Measurements from ENCODE around the gene RNF167.

RNF167 gene

DNA sequence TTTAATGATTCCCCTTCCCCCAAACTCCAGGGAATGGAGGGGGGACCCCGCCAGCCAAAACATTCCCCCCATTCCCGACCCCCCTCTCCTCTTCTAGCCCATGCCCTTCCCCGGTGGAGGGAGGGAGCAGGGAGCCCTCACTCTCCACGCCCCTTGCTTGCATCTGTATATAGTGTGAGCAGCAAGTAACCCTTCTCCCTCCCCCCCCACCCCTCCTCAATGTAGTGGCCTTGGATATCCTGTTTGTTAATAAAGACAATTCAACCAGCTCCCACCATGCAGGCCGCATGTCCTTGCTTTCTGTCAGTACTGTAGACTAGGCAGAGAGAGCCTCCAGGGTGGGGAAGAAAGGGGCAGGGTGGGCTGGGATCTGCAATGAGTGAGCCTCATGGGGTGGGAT lies 42.3 kb upstream of the RNF167 start:
- H3K9ac ChIP-seq (ENCODE audit: low read length), result no peak overlapping the region
- H3K27ac ChIP-seq (ENCODE audit: low read depth, low read length), result no peak overlapping the region
- H3K4me3 ChIP-seq (ENCODE audit: low read depth, low read length), result no peak overlapping the region
- H3K27me3 ChIP-seq (ENCODE audit: control insufficient read depth, insufficient read depth, low read length), result peaks cover 3% of the 10 kb centered on the region; the same call in 1 of the 2 replicates
- H3K4me1 ChIP-seq (ENCODE audit: control insufficient read depth, insufficient read depth, low read length), result peaks cover 14% of the 10 kb centered on the region; the same call in 1 of the 2 replicates
- H3K9me3 ChIP-seq (ENCODE audit: control insufficient read depth, insufficient read depth, low read depth, low read length), result no peaks in the 10 kb centered on the region
- peaks cover 40% of the 10 kb centered on the region for H3K36me3 ChIP-seq (ENCODE audit: control insufficient read depth, insufficient read depth, low read length)

DNA sequence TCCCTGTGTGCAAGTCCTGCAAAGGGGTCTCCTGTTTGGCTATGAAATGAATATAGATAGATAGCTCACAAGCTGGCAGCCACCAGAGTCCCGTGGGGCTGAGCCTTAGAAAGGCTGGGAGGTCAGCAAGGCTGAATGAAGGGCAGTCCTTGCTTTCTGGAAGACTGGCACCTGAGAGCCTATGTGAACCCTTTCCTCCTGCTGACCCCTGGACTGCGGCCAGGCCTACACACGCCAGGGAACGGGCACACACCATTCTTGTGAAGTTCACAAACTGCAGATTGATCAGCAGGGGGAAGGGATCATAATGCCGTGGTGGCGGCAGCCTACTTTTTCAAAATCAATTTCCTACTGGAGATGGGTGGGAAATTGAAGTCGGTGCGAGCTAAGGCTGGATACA lies 41.7 kb upstream of the RNF167 start:
- Histone ChIP-seq H3K9ac (ENCODE audit: low read length) (peak overlapping the region; percentile 38), H3K9me3 (ENCODE audit: control insufficient read depth, insufficient read depth, low read depth, low read length) (no peaks in the 10 kb centered on the region), H3K27ac (ENCODE audit: low read depth, low read length) (no peak overlapping the region), H3K36me3 (ENCODE audit: control insufficient read depth, insufficient read depth, low read length) (peaks cover 34% of the 10 kb centered on the region), H3K4me1 (ENCODE audit: control insufficient read depth, insufficient read depth, low read length) (peaks cover 20% of the 10 kb centered on the region), H3K4me3 (ENCODE audit: low read depth, low read length) (peak overlapping the region; percentile 56), H3K27me3 (ENCODE audit: control insufficient read depth, insufficient read depth, low read length) (peaks cover 3% of the 10 kb centered on the region; the same call in 1 of the 2 replicates)

DNA sequence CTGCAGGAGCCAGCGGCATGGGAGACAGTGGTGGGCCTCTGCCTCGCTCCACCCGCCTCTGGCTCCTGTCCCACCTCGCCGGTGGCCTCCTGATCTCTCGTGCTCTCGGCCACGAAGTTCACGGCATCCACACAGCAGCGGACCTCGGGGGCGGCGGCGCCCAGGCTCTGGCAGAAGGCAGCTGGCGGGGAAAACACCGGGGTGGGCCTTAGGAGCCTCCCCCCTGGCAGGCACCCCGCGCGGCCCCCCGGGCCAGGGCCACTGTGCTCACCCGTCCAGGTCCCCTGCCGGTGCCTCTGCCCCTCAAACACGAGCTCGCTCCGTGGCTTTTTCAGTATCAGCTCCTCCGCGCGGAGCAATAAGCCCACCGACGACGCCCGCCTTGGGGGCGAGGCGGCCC lies 41.1 kb upstream of the RNF167 start:
- Histone ChIP-seq H3K9me3 (ENCODE audit: control insufficient read depth, insufficient read depth, low read depth, low read length) (no peaks in the 10 kb centered on the region), H3K4me3 (ENCODE audit: low read depth, low read length) (peak overlapping the region; percentile 56), H3K27ac (ENCODE audit: low read depth, low read length) (no peak overlapping the region; the same call in 1 of the 2 replicates), H3K4me1 (ENCODE audit: control insufficient read depth, insufficient read depth, low read length) (peaks cover 21% of the 10 kb centered on the region), H3K9ac (ENCODE audit: low read length) (peak overlapping the region; percentile 38), H3K27me3 (ENCODE audit: control insufficient read depth, insufficient read depth, low read length) (peaks cover 3% of the 10 kb centered on the region; the same call in 1 of the 2 replicates), H3K36me3 (ENCODE audit: control insufficient read depth, insufficient read depth, low read length) (peaks cover 28% of the 10 kb centered on the region)

DNA sequence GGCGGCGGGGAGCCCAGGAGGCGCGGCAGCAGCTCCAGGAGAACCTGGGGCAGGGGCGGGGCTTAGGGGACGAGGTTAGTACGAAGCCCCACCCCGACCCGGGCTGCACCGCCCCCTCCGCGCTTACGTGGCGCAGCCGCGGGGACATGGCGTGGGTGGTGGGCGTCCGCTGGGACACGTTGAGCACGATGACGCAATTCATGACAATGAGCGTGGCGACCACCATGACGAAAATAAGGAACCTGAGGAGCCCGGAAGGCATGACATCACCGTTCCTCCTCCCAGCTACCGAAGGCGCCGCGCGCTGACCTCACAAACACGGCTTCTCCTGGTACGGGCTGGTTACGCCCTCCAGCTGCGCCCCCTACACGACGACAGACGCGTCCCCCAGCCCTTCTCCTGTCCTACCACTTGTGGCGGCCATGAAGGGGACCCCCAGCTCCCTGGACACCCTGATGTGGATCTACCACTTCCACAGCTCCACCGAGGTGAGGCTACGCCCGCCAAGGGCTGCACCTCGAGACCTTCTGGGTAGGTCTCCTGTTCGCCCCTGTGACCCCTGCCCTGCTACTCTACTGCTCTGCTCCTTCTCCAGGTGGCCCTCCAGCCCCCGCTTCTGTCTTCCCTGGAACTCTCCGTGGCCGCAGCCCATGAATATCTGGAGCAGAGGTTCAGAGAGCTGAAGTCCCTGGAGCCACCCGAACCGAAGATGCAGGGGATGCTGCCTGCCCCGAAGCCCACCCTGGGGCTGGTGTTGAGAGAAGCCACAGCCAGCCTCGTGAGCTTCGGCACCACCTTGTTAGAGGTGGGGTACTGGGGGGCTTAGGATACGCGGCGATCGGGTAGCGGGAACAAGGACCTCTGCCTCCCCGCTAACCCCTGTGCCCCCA lies 40.5 kb upstream of the RNF167 start, which contains the start of gene C17orf107:
Gene C17orf107, plus strand, starts transcription at position 196 of the 890 bp plus-strand sequence. Its CDS starts 227 bp downstream, at position 423.
- peak within 1 kb of the TSS; percentile 56 for H3K4me3 ChIP-seq (ENCODE audit: low read depth, low read length)

DNA sequence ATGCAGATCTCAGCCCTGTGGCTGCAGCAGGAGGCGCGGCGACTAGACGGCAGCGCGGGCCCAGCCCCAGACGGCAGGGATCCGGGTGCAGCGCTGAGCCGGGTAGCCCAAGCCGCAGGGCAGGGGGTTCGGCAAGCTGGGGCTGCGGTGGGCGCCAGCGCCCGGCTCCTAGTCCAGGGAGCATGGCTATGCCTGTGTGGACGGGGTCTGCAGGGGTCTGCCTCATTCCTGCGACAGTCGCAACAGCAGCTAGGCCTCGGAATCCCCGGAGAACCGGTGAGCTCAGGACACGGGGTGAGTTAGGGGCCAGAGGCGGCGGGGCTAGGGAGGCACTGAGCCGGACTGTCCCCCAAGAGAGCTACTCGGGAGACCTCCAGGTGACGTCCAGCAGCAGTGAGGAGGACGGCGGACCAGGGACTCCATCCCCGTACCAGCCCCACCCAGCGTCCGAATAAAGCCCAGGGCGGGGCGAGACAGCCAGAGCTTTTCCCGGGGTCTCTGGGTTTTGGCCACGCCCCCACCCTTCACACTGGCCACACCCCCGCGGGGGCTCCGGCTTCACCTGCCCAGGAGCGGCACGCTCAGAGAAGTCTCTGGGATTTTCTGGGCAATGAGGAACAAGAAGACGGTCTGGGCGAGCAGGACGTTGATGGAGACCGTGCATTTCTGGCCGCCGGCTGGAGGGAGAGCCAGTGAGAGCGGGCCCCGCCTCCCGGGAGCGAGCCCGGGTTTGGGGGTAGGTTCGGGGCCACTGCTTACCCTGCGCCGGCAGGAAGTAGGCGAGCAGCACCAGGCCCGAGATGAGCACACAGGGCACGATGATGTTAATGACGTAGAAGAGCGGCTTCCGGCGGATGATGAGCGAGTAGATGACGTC lies 39.6 kb upstream of the RNF167 start:
- Histone ChIP-seq H3K27me3 (ENCODE audit: control insufficient read depth, insufficient read depth, low read length) (peaks cover 3% of the 10 kb centered on the region; the same call in 1 of the 2 replicates), H3K4me3 (ENCODE audit: low read depth, low read length) (peak overlapping the region; percentile 56), H3K9ac (ENCODE audit: low read length) (peak overlapping the region; percentile 41), H3K9me3 (ENCODE audit: control insufficient read depth, insufficient read depth, low read depth, low read length) (no peaks in the 10 kb centered on the region), H3K36me3 (ENCODE audit: control insufficient read depth, insufficient read depth, low read length) (peaks cover 13% of the 10 kb centered on the region), H3K4me1 (ENCODE audit: control insufficient read depth, insufficient read depth, low read length) (peaks cover 21% of the 10 kb centered on the region), H3K27ac (ENCODE audit: low read depth, low read length) (no peak overlapping the region)

More for the DNA sequence above, 40.5 kb upstream of the RNF167 start, which contains the start of gene C17orf107:
- H3K4me1 ChIP-seq (ENCODE audit: control insufficient read depth, insufficient read depth, low read length), result peaks cover 21% of the 10 kb centered on the region
- peak within 1 kb of the TSS; percentile 41 for H3K9ac ChIP-seq (ENCODE audit: low read length)
- peaks cover 22% of the 10 kb centered on the region for H3K36me3 ChIP-seq (ENCODE audit: control insufficient read depth, insufficient read depth, low read length)
- H3K27ac ChIP-seq (ENCODE audit: low read depth, low read length), result no peak within 1 kb of the TSS; the same call in 1 of the 2 replicates
- peaks cover 3% of the 10 kb centered on the region; the same call in 1 of the 2 replicates for H3K27me3 ChIP-seq (ENCODE audit: control insufficient read depth, insufficient read depth, low read length)
- H3K9me3 ChIP-seq (ENCODE audit: control insufficient read depth, insufficient read depth, low read depth, low read length), result no peaks in the 10 kb centered on the region

DNA sequence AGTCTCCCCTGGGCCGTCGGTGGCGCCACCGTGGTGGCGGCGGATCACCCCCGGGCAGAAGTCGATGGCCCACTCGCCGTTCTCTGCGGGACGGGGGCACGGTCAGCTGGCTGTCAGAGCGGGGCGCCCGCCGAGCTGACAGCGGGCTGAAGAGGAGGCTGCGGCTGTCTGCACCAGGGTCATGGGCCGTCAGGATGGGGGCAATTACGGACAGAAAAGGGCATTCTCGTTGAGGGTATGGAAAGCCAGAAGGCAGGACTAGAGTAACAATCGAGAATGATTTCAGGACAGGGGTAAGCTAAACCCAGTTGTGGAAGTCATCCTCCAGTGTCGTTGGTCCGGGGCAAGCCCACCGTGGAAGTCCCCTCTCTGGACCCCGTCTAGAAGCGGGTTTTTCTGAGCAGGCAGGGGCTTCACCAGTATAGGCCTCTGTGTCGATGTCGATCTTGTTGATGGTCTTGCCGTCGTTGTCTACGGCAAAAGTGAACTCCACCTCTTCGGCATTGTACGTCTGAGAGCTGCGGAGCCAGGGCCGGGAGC lies 38.9 kb upstream of the RNF167 start:
- Histone ChIP-seq H3K4me1 (ENCODE audit: control insufficient read depth, insufficient read depth, low read length) (peaks cover 21% of the 10 kb centered on the region), H3K4me3 (ENCODE audit: low read depth, low read length) (peak overlapping the region; percentile 56)

DNA sequence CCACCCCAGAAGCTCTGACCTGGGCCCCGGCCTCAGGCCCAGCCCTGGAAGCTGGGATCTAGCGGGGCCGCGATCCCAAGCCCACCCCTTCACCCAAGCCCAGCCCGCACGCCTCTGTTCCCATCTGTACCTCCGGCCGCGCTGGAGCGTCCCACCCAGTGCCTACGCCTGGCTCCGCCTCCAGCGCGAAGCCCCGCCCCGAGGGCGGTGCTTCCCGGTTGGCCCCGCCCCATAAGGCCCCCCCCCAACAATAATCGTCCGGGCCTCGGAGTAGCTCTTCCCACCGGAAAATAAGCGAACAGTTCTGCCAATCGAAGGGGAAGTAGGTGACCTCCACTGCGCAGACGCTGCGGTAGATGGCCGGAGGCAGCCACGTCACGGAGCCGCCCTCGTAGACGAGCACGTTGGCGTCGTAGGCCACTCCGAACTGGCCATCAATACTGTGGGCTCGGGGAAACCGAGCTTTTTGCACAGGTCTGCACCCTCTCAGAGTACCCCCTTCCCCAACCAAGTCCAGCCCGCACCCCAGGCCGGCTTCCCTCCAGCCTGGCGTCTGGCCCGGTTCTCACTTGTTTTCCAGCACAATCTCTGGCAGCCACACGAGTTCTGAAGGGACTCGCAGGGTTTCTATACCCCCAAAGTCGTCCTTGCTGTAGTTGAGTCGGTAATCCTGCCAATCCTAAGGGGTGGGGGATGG lies 38.3 kb upstream of the RNF167 start:
- no peaks in the 10 kb centered on the region; the same call in 1 of the 2 replicates for H3K36me3 ChIP-seq (ENCODE audit: control insufficient read depth, insufficient read depth, low read length)
- peaks cover 21% of the 10 kb centered on the region for H3K4me1 ChIP-seq (ENCODE audit: control insufficient read depth, insufficient read depth, low read length)
- H3K27me3 ChIP-seq (ENCODE audit: control insufficient read depth, insufficient read depth, low read length), result peaks cover 3% of the 10 kb centered on the region; the same call in 1 of the 2 replicates
- no peak overlapping the region for H3K9ac ChIP-seq (ENCODE audit: low read length)
- H3K9me3 ChIP-seq (ENCODE audit: control insufficient read depth, insufficient read depth, low read depth, low read length), result no peaks in the 10 kb centered on the region
- H3K4me3 ChIP-seq (ENCODE audit: low read depth, low read length), result no peak overlapping the region
- H3K27ac ChIP-seq (ENCODE audit: low read depth, low read length), result no peak overlapping the region

More for the DNA sequence above, 38.9 kb upstream of the RNF167 start:
- no peak overlapping the region for H3K9ac ChIP-seq (ENCODE audit: low read length)
- no peak overlapping the region for H3K27ac ChIP-seq (ENCODE audit: low read depth, low read length)
- H3K9me3 ChIP-seq (ENCODE audit: control insufficient read depth, insufficient read depth, low read depth, low read length), result no peaks in the 10 kb centered on the region
- H3K27me3 ChIP-seq (ENCODE audit: control insufficient read depth, insufficient read depth, low read length), result peaks cover 3% of the 10 kb centered on the region; the same call in 1 of the 2 replicates
- peaks cover 6% of the 10 kb centered on the region for H3K36me3 ChIP-seq (ENCODE audit: control insufficient read depth, insufficient read depth, low read length)

DNA sequence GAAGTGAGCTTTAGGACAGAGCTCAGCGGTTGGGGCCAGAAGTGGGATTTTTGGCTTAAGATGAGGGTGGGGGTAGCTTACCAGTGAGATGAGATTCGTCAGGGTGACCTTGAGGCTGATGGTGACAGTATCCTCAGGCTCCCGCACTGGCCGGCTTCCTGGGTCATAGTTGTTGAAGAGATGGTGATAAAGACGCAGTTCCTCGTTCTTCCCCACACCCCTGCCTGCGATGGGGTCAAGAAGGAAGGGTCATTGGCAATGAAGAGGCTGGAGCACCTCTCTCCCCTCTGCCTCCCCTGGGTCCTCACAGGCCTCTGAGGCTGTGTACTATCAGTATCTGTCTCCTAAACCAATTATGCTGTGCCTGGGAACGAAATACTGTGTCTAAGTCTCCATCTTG lies 37.5 kb upstream of the RNF167 start:
- Histone ChIP-seq H3K4me1 (ENCODE audit: control insufficient read depth, insufficient read depth, low read length) (peaks cover 21% of the 10 kb centered on the region), H3K27me3 (ENCODE audit: control insufficient read depth, insufficient read depth, low read length) (peaks cover 3% of the 10 kb centered on the region; the same call in 1 of the 2 replicates), H3K27ac (ENCODE audit: low read depth, low read length) (no peak overlapping the region), H3K9me3 (ENCODE audit: control insufficient read depth, insufficient read depth, low read depth, low read length) (no peaks in the 10 kb centered on the region), H3K4me3 (ENCODE audit: low read depth, low read length) (no peak overlapping the region), H3K9ac (ENCODE audit: low read length) (no peak overlapping the region), H3K36me3 (ENCODE audit: control insufficient read depth, insufficient read depth, low read length) (no peaks in the 10 kb centered on the region)

DNA sequence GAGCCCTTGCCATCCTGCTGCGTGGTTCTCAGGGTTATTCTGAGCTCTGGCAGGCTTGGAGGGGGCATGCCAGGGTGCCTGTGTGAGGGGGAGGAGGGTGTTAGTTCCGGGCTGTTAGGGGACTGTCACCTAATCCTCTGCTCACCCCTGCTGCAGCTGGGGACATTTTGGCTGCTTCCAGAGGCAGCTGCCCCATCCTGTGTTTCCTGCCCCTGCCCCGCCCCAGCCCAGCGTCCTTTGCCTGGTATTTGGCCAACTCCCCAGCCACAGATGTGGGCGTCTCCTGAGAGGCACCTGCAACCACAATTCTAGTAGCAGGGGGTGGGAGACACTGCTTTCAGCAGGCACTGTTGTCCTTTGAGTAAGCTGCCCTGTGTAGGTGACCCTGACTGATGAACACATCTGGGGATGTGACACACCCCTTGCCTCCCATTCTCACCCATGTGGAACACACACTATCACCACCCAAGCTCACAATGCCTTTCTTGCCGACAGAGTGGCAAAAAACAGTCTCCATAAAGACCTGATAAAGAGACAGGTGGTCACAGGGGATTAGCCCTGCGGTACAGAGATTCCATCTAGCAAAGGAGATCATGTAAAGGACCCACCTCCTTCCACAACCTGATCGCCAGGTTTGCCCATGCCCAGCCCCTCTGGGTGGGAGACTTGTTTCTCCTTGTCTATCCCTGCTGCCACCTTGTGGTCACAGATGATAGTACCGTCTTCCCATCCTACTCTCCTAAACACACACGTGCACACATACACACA lies 36.8 kb upstream of the RNF167 start, which contains the start of gene CHRNE:
Gene CHRNE, minus strand, starts transcription at position 48 of the 768 bp plus-strand sequence. Its CDS starts 35 bp downstream, at position 13.
- H3K4me3 ChIP-seq (ENCODE audit: low read depth, low read length), result no peak within 1 kb of the TSS
- H3K27ac ChIP-seq (ENCODE audit: low read depth, low read length), result no peak within 1 kb of the TSS
- no peaks in the 10 kb centered on the region for H3K9me3 ChIP-seq (ENCODE audit: control insufficient read depth, insufficient read depth, low read depth, low read length)
- H3K9ac ChIP-seq (ENCODE audit: low read length), result no peak within 1 kb of the TSS
- peaks cover 3% of the 10 kb centered on the region; the same call in 1 of the 2 replicates for H3K27me3 ChIP-seq (ENCODE audit: control insufficient read depth, insufficient read depth, low read length)
- peaks cover 24% of the 10 kb centered on the region for H3K4me1 ChIP-seq (ENCODE audit: control insufficient read depth, insufficient read depth, low read length)
- no peaks in the 10 kb centered on the region for H3K36me3 ChIP-seq (ENCODE audit: control insufficient read depth, insufficient read depth, low read length)
